Sigmoid colon (tissue), 4 donors: Measurements from ENCODE around the gene KCNJ9.

ENCODE experiments used
- EP300 ChIP-seq, 4 donors: sonication (generic); formaldehyde crosslinking; IDR thresholded peaks; one replicate each; pipeline ENCODE4 v1.6.1; 2017; ENCODE audit warnings: antibody characterized with exemption in 4 of 4
- POLR2A ChIP-seq, 2 donors: fragments of 450-650 bp; IDR thresholded peaks; one replicate each; pipeline ENCODE4 v1.6.1; 2016; ENCODE audit warnings: antibody characterized with exemption in 2 of 2, mild to moderate bottlenecking in 2 of 2, moderate library complexity in 2 of 2
- POLR2AphosphoS5 ChIP-seq, 4 donors: sonication (generic); formaldehyde crosslinking; IDR thresholded peaks; one replicate each; pipeline ENCODE4 v1.6.1; 2017; ENCODE audit warnings: antibody characterized with exemption in 4 of 4
- TF ChIP-seq, protein P1 (sequence below), 4 experiments: fragments of 450-650 bp in 3 of 4; fragments of 200-600 bp in 1 of 4; IDR thresholded peaks; one replicate each; pipeline ENCODE4 v1.5.1; 2016 to 2019; ENCODE audit warnings: antibody characterized with exemption in 4 of 4, mild to moderate bottlenecking in 3 of 4, moderate library complexity in 2 of 4

GRCh38 chr1:160112357-160112756 is 31.0 kb downstream of the KCNJ9 start:
- TF ChIP-seq, protein P1, sequence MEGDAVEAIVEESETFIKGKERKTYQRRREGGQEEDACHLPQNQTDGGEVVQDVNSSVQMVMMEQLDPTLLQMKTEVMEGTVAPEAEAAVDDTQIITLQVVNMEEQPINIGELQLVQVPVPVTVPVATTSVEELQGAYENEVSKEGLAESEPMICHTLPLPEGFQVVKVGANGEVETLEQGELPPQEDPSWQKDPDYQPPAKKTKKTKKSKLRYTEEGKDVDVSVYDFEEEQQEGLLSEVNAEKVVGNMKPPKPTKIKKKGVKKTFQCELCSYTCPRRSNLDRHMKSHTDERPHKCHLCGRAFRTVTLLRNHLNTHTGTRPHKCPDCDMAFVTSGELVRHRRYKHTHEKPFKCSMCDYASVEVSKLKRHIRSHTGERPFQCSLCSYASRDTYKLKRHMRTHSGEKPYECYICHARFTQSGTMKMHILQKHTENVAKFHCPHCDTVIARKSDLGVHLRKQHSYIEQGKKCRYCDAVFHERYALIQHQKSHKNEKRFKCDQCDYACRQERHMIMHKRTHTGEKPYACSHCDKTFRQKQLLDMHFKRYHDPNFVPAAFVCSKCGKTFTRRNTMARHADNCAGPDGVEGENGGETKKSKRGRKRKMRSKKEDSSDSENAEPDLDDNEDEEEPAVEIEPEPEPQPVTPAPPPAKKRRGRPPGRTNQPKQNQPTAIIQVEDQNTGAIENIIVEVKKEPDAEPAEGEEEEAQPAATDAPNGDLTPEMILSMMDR (IDR thresholded peaks at IDR 0.05) = no peak
- TF ChIP-seq POLR2A (IDR thresholded peaks at IDR 0.05) (no peak), EP300 (IDR thresholded peaks at IDR 0.05) (no peak), POLR2AphosphoS5 (IDR thresholded peaks at IDR 0.05) (no peak)
